GM21825 (cell line): ENCODE results near the gene DOCK3.

Experiments used
- ATAC-seq: cut with Tn5 transposase; IDR thresholded peaks from one replicate; pipeline ENCODE4 v1.9.1; 2021; ENCODE audit warnings: mild to moderate bottlenecking, moderate library complexity; ENCODE audit not compliant: unreplicated experiment

Gene DOCK3

GRCh38 chr3:51395493-51396213 is 720.9 kb downstream of the DOCK3 start:
- ATAC-seq, result no peak

GRCh38 chr3:51396401-51396800 is 721.7 kb downstream of the DOCK3 start:
- ATAC-seq, result no peak

- ATAC-seq, result no peak
These were observed 722.7 kb downstream of the DOCK3 start for GRCh38 chr3:51397392-51397791.

GRCh38 chr3:51398595-51399310 is 724.0 kb downstream of the DOCK3 start:
- no peak for ATAC-seq

GRCh38 chr3:51400166-51400565 is 725.4 kb downstream of the DOCK3 start:
- no peak for ATAC-seq

GRCh38 chr3:51401735-51402134 is 727.0 kb downstream of the DOCK3 start:
- ATAC-seq, result no peak

GRCh38 chr3:51403675-51404074 is 728.9 kb downstream of the DOCK3 start:
- ATAC-seq, result no peak

GRCh38 chr3:51408021-51408420 is 733.3 kb downstream of the DOCK3 start:
- no peak for ATAC-seq

GRCh38 chr3:51408813-51409212 is 734.1 kb downstream of the DOCK3 start:
- ATAC-seq, result no peak

GRCh38 chr3:51422211-51422610 is 747.5 kb downstream of the DOCK3 start:
- no peak for ATAC-seq

- no peak for ATAC-seq
These were observed 752.2 kb downstream of the DOCK3 start for GRCh38 chr3:51426921-51427320.

- ATAC-seq, result no peak
These were observed 754.4 kb downstream of the DOCK3 start for GRCh38 chr3:51429138-51429537.
